DOHH2 (cell line): ENCODE measurements around the gene ERC2.

ENCODE experiments used
- EZH2phosphoT487 ChIP-seq: fragments of 200-600 bp; sonication (generic); IDR thresholded peaks from 2 replicates; pipeline ENCODE4 v1.6.1; 2017; ENCODE audit warnings: borderline replicate concordance, mild to moderate bottlenecking, antibody characterized with exemption, low read length, moderate library complexity, mixed read lengths
- TF ChIP-seq, protein P1 (sequence below): fragments of 200-600 bp; sonication (generic); IDR thresholded peaks from one replicate; pipeline ENCODE4 v1.5.1; 2014; ENCODE audit warnings: antibody characterized with exemption, mild to moderate bottlenecking, low read depth, low read length; ENCODE audit not compliant: poor library complexity, severe bottlenecking

DNA sequence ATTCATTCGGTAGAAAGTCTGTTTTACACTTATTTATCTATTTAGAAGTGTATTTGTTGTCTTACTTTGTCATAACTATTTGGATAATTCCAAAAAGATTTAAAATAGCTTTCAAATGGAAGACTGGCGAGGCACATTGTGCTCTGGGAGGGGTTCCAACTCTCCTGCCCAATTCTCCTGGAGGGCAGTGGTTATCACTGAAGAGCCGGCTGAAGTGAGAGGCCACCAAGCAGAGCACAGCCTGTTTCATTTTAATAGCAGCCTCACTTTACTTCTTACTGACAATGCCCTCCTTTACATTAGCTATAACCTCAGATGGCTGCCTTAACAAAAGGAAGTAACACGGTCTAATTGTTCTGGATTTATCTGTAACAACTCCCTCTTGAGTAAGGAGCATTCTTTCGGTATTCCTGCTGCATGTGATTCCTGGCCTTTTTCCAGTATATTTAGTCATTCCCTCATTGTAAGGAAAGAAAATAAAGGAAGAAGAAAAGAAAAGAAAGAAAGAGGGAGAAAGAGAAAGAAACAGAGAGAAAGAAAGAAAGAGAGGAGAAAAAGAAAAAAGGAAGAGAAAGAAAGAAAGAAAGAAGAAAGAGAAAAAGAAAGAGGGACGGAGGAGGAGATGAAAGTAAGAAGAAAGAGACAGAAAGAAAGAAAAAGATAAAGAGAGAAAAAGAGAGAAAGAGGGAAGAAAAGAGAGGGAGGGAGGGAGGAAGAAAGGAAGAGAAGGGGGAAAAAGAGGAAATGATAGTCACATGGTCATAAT lies 641.4 kb downstream of the ERC2 start:
- TF ChIP-seq, protein P1, sequence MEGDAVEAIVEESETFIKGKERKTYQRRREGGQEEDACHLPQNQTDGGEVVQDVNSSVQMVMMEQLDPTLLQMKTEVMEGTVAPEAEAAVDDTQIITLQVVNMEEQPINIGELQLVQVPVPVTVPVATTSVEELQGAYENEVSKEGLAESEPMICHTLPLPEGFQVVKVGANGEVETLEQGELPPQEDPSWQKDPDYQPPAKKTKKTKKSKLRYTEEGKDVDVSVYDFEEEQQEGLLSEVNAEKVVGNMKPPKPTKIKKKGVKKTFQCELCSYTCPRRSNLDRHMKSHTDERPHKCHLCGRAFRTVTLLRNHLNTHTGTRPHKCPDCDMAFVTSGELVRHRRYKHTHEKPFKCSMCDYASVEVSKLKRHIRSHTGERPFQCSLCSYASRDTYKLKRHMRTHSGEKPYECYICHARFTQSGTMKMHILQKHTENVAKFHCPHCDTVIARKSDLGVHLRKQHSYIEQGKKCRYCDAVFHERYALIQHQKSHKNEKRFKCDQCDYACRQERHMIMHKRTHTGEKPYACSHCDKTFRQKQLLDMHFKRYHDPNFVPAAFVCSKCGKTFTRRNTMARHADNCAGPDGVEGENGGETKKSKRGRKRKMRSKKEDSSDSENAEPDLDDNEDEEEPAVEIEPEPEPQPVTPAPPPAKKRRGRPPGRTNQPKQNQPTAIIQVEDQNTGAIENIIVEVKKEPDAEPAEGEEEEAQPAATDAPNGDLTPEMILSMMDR = no peak
- TF ChIP-seq EZH2phosphoT487 = no peak
